Prostate gland (tissue), 2 donors: ENCODE results near the gene NPDC1.

Experiments
- POLR2A ChIP-seq: fragments of 450-650 bp; IDR thresholded peaks from one replicate; pipeline ENCODE4 v1.6.1; 2016; ENCODE audit warnings: antibody characterized with exemption, mild to moderate bottlenecking
- POLR2AphosphoS5 ChIP-seq: sonication (generic); formaldehyde crosslinking; IDR thresholded peaks from one replicate; pipeline ENCODE4 v1.6.1; 2017; ENCODE audit warnings: antibody characterized with exemption
- TF ChIP-seq, protein P1 (sequence below), 4 experiments: fragments of 200-600 bp in 2 of 4; fragments of 450-650 bp in 2 of 4; sonication (generic) in 2 of 4; IDR thresholded peaks; 1 replicate in 3 of 4; 2 replicates in 1 of 4; pipeline ENCODE4 v1.5.1; 2016 to 2019; ENCODE audit warnings: antibody characterized with exemption in 4 of 4, mild to moderate bottlenecking in 2 of 4, moderate library complexity in 2 of 4

DNA sequence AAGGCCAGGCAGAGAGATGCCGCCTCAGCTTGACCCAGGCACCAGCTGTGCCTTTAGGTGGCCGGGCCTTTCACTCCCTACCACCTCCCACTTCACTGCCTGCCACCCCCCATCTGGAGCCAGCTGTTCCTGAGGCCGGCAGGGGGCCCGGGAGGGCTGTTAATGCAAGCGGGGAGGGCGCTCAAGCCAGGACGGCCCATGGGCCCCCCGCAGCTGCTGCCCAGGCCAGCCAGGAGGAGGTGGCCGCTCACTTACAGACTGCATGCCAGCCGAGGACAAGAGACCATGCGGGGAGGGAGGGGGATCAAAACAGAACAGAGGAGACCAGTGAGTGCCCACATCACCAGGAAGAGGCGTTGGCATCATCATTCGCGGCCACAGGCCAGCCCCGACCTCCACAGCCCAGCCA is 22.4 kb downstream of the NPDC1 start:
- no peak for TF ChIP-seq POLR2A
- TF ChIP-seq, protein P1, sequence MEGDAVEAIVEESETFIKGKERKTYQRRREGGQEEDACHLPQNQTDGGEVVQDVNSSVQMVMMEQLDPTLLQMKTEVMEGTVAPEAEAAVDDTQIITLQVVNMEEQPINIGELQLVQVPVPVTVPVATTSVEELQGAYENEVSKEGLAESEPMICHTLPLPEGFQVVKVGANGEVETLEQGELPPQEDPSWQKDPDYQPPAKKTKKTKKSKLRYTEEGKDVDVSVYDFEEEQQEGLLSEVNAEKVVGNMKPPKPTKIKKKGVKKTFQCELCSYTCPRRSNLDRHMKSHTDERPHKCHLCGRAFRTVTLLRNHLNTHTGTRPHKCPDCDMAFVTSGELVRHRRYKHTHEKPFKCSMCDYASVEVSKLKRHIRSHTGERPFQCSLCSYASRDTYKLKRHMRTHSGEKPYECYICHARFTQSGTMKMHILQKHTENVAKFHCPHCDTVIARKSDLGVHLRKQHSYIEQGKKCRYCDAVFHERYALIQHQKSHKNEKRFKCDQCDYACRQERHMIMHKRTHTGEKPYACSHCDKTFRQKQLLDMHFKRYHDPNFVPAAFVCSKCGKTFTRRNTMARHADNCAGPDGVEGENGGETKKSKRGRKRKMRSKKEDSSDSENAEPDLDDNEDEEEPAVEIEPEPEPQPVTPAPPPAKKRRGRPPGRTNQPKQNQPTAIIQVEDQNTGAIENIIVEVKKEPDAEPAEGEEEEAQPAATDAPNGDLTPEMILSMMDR (IDR thresholded peaks at IDR 0.05): no peak
- TF ChIP-seq POLR2AphosphoS5: no peak
